ENCODE data around the gene MAGI2.

DNA sequence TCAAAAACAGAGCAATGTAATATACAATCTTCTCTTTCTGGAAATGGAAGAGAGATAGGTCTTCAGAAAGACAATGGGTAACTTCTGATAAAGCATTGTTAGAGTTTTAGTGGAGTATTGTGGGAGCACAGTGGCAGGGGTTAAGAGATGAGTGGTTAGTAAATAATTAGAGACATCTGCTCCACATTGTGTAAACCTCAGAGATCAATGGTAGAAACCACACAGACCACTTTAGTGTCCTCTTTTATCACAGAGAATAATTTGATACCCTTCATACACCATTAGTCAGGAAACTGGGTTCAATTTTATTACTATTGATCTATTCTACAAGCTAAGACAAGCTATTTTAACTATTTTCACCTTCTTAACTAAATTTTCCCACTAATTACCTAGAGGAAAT lies 35.9 kb upstream of the MAGI2 start:
- TF ChIP-seq CTCF (IDR thresholded peaks at IDR 0.05), result no peak
- TF ChIP-seq POLR2A (IDR thresholded peaks at IDR 0.05), result no peak
